ENCODE measurements around the gene ELL. TPM values are rescaled to one million over a fixed set of nuclear protein-coding genes. Genes with fewer than 3 reads are reported as not detected.
A peak's percentile ranks its signal among the peaks of the same experiment; 100 is the strongest.

ELL gene
- total RNA-seq, 1 donor from 2014 or later = 19.2 TPM

- H3K4me1 Mint-ChIP-seq = peaks cover 53% of the 10 kb centered on the region
- no peaks in the 10 kb centered on the region for H3K9me3 Mint-ChIP-seq
- no peak for DNase-seq (ENCODE audit: low spot score in 2 of 2, unreplicated experiment in 2 of 2)
- peak overlapping the region; percentile 86 for H3K27ac Mint-ChIP-seq
- H3K36me3 Mint-ChIP-seq = peaks cover 2% of the 10 kb centered on the region
- no peaks in the 10 kb centered on the region for H3K27me3 Mint-ChIP-seq (ENCODE audit: low read depth)
- peak overlapping the region; percentile 75 for H3K4me3 Mint-ChIP-seq
- TF ChIP-seq CTCF (IDR thresholded peaks at IDR 0.05; ENCODE audit: unreplicated experiment) = no peak
These were observed 85.8 kb downstream of the ELL start for GRCh38 chr19:18435842-18436670.

GRCh38 chr19:18435178-18435841, 86.6 kb downstream of the ELL start:
- no peak for TF ChIP-seq CTCF (IDR thresholded peaks at IDR 0.05; ENCODE audit: unreplicated experiment)

GRCh38 chr19:18434411-18435175, 87.3 kb downstream of the ELL start:
- H3K4me1 Mint-ChIP-seq = peaks cover 48% of the 10 kb centered on the region
- DNase-seq (ENCODE audit: low spot score in 2 of 2, unreplicated experiment in 2 of 2) = no peak
- peak overlapping the region; percentile 75 for H3K4me3 Mint-ChIP-seq
- no peaks in the 10 kb centered on the region for H3K9me3 Mint-ChIP-seq
- H3K36me3 Mint-ChIP-seq = peaks cover 2% of the 10 kb centered on the region
- H3K27ac Mint-ChIP-seq = peak overlapping the region; percentile 86
- TF ChIP-seq CTCF (IDR thresholded peaks at IDR 0.05; ENCODE audit: unreplicated experiment) = no peak
- H3K27me3 Mint-ChIP-seq (ENCODE audit: low read depth) = no peaks in the 10 kb centered on the region

More at GRCh38 chr19:18435178-18435841, 86.6 kb downstream of the ELL start:
- H3K27ac Mint-ChIP-seq = no peak overlapping the region
- H3K4me3 Mint-ChIP-seq = peak overlapping the region; percentile 75
- peaks cover 2% of the 10 kb centered on the region for H3K36me3 Mint-ChIP-seq
- peaks cover 49% of the 10 kb centered on the region for H3K4me1 Mint-ChIP-seq
- no peaks in the 10 kb centered on the region for H3K9me3 Mint-ChIP-seq
- no peaks in the 10 kb centered on the region for H3K27me3 Mint-ChIP-seq (ENCODE audit: low read depth)
- DNase-seq (ENCODE audit: low spot score in 2 of 2, unreplicated experiment in 2 of 2) = no peak

DNA sequence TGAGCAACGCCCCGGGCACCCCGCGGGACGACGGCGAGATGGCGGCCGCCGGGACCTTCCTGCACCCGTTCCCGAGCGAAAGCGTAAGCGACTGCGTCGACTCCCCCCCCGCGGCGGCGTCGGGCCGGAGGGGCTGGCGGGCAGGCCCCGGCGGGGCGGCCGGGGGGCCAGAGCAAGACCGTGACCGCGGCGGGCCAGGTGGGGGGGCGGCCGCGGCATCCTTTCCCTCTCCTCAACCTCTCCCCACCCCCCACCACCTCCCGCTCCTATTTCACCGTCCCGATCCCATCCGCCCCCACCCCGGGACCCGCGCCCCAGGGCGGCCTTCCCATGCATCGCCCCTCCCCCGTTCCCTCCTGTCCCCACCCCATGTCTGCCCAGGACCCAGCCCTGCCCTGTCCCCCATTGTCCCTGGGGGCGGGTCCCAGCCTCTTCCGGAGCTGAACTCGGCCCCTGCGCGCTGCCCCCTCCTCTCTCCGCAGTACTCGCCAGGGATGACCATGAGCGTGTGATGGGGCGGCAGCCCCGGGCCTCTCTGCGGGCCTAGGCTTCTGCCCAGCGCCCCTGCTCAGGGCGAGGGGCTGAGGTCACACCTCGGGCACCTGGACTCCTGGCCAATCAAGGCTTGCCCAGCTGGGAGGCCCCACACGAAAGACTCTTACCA, 88.0 kb downstream of the ELL start:
- no peaks in the 10 kb centered on the region for H3K27me3 Mint-ChIP-seq (ENCODE audit: low read depth)
- peaks cover 41% of the 10 kb centered on the region for H3K4me1 Mint-ChIP-seq
- DNase-seq (ENCODE audit: low spot score in 2 of 2, unreplicated experiment in 2 of 2) = no peak
- peak overlapping the region; percentile 75 for H3K4me3 Mint-ChIP-seq
- H3K9me3 Mint-ChIP-seq = no peaks in the 10 kb centered on the region
- TF ChIP-seq CTCF (IDR thresholded peaks at IDR 0.05; ENCODE audit: unreplicated experiment) = no peak
- peak overlapping the region; percentile 86 for H3K27ac Mint-ChIP-seq
- H3K36me3 Mint-ChIP-seq = peaks cover 2% of the 10 kb centered on the region

- peak; percentile 62 to 74 for DNase-seq (ENCODE audit: low spot score in 2 of 2, unreplicated experiment in 2 of 2)
- peaks cover 37% of the 10 kb centered on the region for H3K4me1 Mint-ChIP-seq
- H3K27ac Mint-ChIP-seq = peak overlapping the region; percentile 79
- peaks cover 2% of the 10 kb centered on the region for H3K36me3 Mint-ChIP-seq
- H3K9me3 Mint-ChIP-seq = no peaks in the 10 kb centered on the region
- H3K27me3 Mint-ChIP-seq (ENCODE audit: low read depth) = no peaks in the 10 kb centered on the region
- peak overlapping the region; percentile 62 for H3K4me3 Mint-ChIP-seq
- no peak for TF ChIP-seq CTCF (IDR thresholded peaks at IDR 0.05; ENCODE audit: unreplicated experiment)
These were observed 88.7 kb downstream of the ELL start for GRCh38 chr19:18433015-18433691.
